Activated CD4-positive, alpha-beta T cell treated with anti-CD3 and anti-CD28 coated beads, Interleukin-2, amount 50 U/mL, for 4 hours (primary cell): ENCODE measurements around the gene CDK14.

Experiments used
- DNase-seq, 2 experiments: peaks; one replicate each; pipeline ENCODE4 v3.0.0-alpha.2; 2020

Gene CDK14

DNA sequence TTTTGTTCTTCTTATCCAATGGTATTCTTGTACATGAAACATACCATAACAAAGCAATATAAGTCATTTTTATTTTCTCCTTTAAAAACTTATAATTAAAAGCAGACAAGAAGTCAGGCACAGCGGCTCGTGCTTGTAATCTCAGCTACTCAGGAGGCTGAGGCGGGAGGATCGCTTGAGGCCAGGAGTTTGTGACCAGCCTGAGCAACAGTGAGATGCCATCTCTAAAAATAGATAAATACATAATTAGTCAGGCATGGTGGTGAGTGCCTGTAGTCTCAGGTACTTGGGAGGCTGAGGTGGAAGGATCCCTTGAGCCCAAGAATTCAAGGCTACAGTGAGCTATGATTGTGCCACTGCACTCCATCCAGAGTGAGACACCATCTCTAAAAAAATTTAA lies 473.0 kb downstream of the CDK14 start:
- no peak for DNase-seq

DNA sequence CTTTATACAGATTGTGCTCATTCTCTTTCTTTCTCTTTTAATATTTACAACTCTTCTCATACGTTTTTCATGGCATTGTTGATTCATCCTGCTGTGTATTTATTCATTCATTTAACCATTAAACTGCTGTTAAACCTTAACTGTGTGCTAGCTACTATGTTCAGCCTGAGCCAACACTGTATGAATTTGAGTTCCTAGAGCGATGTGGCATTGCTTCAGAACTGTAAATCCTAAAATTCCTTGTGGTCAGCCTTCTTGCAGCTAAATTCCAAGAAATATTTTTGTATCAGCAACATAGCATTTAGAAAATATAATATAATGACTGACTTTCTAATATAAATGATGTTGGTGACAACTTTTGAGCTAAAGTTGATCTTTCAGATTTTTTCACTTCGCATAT lies 483.4 kb downstream of the CDK14 start:
- no peak for DNase-seq

DNA sequence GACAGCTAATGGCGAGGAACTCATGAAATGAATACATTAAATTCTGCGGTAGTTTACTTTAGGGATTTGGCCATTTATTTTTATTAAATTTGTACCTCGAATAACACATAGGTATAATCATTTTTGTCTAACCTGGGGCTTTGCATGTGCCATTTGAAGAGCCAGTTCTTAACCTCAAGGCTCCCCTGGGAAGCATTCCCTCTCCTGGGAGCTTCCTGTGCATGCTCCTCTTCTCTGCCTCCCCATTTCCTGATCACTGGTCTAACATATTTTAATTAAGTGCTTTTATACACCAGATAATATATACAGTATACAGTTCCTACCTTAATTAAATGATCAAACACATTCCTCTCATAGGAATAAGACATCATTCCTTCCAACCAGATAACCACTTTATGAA lies 484.2 kb downstream of the CDK14 start:
- no peak for DNase-seq

DNA sequence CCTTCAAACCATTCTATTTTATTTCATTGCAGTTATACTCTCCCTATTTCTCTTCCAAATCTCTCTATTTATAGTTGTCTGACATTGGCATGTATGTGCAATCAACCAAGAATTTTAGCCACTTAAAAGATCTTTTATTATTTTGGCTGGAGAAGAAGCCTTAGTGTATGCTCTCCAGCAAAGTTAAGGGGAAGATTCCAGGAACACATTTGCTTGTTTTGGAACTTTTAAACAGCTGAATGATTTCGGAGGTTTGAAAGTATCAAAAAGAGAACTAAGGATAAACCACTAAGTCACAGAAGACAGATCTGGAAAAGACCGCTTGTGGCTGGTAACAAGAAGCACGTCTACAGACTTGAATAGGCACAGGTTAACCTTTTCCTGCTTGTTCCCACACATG lies 485.9 kb downstream of the CDK14 start:
- no peak for DNase-seq

DNA sequence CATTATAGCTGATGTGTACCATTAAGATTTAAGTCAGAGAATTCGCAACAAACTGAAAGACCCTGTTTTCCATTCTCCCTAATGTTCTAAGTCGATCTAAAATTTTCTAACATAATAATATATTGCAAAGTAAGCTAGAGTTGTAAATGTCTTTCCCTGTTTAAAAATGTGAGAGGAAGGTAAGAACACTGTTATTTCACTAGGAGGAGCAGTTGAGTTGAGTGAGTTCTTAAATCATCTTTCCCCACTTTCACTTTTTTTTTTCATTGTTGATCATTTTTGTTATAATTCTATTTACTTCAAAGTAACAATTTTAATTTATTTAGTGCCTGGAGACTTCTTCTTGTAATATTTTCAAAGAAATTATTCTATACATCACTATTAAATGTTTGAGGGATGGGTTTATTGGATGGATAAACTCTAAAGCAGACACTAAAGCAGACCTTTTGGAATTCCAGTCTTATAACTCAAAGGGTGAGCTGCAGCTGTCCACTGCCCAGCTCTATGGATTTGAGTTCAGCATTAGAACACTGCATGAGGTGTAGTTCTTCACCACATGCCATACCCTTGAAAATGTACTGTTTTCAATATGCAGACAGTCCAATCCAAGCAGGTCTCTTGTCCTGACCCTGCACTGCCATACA lies 486.9 kb downstream of the CDK14 start:
- DNase-seq, result no peak

DNA sequence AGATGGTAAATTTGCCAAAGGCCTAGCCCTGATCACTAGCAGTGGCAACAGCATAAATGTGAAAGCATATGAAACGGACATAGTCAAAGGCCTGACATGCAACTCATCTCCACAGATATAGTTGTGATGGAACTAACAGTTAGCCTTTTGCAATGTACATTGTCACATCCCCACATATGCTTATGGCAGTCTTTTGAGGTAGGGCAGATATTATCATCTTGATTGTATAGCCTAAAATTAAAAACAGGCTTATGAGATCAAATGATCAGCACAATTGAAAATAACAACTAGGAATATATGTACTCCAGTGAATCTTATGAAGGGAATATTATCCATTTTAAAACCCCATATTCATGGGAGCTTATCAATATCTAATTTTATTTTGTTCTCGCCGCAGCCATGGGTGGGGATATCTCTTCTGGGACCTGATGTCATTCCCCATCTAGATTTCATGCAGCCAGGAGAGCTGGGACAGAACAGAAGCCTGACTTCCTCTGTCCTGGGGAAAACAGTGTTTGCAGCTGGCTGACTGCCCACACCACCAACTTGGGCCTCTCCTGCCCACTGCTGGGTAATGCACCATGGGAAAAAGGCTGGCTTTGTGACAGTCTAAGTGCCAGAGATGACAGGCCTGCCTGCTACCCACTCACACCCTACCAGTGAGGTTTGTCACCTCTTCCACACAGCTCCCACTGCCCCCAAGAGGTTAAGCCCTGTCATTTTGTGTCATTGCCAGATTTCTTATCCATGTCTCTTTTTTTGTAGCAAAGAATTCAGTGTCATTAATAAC lies 487.9 kb downstream of the CDK14 start:
- no peak for DNase-seq

DNA sequence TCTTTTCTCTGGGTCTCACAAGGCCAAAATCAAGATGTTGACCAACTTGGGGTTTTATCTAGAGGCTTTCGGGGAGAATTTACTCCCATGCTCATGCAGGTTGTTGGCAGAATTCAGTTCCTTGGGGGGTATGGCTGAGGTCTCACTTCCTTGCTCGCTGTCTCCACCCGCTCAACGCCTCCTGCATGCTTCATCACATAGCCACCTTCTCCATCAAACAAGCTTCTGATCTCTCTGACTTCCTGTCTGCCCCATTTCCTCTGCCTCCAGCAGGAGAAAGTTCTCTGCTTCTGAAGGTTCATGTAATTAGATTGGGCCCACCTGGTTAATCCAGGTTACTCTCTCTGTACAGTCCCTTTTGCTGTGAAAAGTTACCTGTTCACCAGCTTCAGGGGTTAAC lies 489.1 kb downstream of the CDK14 start:
- no peak for DNase-seq

DNA sequence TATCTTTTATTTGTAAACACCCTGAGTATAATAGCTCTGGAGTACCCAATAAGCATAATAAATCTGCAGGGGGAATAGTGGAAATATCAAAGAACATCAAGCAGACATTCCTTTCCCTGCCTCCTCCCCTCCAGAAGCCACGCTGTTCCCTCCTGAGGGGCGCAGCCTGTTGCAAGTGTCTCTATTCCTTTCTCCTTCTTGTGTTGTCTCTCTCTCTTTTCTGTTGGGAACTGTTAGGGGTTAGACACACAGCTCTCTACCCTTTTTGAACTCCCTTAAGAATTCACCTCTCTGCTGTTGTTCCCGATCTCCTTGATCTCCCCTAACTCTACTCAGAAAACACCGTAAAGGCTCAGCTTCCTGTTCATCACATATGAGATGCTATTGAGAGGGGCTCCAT lies 490.1 kb downstream of the CDK14 start:
- no peak for DNase-seq

DNA sequence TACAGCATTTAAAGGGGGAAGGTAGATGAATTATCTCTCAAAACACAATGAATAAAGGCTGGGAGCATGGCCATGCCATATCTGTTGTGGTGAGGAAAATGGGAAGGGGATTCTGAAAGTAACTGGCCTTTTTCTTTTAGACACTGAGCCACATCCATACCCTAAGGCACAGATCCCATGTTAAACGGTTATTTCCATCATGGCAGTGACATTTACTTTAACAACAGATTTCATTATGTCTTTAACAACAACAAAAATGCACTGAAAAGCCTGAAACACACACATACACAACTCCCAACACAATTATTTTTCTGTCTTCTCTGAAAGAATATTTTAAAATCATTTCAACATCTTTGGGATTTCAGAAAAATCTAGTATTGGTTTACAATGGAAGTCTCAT lies 492.0 kb downstream of the CDK14 start:
- no peak for DNase-seq

DNA sequence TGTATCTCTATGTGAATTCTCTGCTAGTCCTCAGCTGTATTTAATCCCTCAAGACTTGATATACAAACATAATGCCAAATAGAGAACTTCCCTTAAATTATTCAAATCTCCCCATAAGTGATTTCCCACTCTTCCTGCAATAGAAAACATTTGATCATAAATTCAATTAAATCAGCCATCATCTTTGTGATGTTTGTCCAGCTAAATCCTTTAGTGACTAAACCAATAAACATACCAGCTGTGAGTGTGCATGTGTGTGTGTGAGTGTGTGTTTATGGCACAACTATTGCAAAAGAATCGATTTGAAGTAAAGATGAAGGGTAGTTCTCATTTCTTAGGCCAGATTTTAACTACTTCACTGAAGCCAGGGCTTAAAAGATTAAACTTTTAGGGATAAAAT lies 492.6 kb downstream of the CDK14 start:
- no peak for DNase-seq

DNA sequence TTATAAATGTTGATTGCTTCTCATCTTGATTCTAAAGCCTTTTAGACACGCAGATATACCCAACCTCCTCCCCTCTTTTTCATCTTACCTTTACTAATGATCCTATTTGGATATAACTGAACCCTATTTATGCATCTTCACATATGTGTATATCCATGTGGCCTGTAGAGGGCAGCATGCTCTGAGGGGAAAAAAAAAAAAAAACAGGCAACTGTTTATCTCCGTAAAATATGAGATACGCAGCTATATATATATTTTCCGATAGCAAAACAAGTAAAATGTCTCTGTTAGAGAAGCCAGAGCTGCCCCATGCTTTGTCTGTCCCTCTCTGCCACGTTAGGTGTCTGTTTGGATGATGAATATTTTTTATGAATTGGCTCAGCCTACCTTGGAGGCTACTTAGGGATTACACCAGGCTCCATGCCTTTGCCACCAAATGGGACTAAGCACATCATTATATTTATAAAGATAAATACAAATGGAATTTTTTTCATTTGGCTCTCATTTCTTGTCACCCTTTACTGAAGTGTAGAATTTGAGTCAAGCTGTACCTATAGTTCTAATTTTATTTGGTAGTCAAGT lies 493.4 kb downstream of the CDK14 start:
- no peak for DNase-seq

DNA sequence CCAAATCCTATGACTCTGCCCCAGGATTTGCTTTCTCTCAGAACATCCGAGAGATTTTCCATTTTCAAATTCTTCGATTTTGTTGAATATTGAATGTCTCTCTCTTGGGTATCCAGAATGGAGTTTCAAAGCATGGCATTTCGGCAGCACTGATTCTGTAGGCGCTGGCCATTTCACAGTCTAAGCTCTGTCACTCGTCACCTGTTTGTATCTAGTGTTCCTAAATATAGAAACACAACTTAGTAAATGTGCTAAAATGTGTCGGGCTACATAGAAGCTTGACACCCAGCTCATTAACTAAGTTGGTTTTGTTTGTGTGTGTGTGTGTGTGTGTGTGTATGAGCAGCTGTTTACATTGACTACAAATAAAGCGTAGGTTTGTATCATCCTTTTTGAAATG lies 494.6 kb downstream of the CDK14 start:
- DNase-seq, result no peak

DNA sequence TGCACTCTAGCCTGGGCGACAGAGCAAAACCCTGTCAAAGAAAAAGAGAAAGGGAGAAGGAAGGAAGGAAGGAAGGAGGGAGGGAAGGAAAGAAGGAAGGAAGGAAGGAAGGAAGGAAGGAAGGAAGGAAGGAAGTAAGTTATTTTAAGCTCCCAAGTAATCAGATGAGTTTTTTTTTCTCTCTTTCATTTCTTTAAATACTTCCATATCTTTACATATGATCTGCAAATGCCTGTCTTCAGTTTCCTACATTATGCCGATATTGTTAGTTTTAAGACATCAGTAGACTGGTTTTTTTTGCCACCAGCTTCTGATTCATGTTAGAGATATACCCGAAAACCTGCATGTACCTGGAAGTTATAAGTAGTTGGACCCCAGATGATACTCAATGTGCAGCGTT lies 495.5 kb downstream of the CDK14 start:
- DNase-seq, result no peak

DNA sequence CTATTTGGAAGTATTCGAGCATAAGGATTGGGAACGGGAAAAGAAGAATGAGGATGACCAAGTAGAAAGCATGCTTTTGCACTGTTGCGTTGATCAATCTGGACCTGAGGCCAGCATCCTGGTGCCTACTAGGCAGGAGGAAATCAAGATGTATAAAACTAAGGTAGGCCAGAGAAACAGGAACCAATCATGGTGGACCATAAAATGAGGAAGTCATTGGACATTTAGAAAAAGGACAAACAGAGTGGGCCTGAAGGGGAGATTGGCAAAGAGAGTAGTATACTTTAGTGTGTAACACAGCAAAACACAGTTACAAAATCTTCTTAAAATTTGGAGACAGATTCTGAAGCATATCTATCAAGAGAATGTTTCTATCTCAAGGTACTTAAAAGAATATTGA lies 497.1 kb downstream of the CDK14 start:
- DNase-seq, result no peak

DNA sequence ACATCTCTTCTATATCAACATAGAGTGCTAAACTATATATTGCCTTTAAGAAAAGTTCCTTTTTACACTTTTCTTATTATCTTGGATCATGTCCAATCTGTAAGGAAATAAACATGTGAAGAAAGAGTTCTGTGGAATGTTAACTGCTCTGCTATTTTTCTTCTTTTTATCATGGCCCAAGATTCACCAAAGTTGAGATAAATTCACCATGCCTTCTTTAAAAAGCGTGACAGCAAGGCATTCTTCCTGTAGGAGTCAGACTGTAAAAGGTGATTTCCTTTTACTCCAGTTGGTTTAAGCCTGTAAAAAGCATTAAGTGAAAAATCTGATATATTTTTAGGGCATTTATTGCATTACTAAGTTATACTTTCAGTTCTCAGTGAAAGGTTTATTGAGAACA lies 502.4 kb downstream of the CDK14 start:
- no peak for DNase-seq

DNA sequence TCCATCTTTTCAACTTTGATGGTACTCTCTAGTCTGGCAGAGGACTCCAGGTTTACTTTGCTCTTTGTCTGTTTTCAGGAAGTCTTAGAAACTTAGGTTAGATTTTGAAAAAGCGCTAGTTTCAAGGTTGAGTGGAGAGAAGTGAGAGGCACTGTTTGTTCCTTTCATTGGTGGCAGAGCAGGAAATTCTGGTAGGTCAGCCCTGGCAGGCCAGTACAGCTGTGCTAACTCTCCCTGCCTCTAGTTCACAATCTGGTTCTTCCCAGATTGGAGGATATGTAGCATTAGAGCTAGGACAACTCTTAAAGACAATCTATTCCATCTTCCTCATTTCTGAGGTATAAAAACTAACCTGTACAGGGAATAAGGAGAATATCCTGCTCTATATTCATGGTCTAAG lies 507.2 kb downstream of the CDK14 start:
- no peak for DNase-seq

DNA sequence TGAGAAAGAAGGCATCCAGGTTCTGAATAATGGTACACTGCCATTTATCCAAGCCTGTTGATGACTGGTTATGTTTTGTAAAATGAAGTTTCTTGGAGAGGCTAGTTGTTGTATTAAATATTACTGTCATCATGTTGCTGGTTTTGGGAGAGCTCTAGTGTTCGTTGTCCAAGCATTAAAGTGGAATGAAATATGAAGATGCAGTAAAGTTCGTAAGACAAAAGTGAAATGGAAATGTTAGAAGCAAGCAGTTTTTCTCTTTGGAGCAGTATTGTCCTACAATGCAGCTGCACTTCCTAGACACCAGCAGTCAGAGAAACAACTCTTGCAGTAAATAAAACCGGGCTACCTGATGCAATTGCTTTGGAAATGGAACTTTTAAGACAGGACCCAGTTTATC lies 511.3 kb downstream of the CDK14 start:
- no peak for DNase-seq

DNA sequence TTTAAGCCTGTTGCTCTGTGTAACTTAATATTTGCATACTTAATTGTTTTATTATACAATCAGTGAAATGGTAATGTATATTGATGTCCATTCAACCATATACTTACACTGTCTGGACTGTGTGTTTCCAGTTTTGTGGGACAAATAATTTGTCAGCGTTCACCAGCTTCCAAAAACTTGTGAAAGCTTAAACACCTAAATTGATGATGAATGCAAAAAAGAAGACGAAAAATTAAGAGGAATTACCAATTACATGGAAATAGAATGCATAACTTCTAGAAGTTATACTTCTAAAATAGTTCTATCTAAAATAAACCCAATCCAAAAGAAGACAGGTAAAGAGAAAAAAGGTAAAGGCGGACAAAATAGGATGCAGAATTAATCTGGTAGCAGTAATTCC lies 513.1 kb downstream of the CDK14 start:
- DNase-seq, result no peak

DNA sequence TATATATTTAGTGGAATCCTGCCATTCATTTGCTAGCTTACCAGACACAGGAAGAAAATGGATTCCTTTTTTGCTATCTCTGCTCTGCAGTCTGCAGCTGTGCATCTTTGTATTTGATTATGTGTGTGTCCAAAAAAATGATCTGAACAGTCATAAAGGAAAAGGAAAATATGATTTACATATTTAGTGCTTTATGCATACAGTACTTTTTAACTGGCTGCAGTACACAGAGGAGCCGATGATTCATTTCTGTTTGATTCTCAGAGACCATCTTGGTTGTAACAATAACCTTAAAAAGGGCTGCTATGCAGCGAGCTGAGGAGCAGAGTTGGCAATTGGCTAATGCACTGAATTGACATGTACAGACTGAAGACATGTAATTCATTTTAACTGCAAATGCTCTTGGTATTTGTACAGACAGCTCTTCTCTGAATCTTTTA lies 516.8 kb downstream of the CDK14 start:
- DNase-seq, result no peak

DNA sequence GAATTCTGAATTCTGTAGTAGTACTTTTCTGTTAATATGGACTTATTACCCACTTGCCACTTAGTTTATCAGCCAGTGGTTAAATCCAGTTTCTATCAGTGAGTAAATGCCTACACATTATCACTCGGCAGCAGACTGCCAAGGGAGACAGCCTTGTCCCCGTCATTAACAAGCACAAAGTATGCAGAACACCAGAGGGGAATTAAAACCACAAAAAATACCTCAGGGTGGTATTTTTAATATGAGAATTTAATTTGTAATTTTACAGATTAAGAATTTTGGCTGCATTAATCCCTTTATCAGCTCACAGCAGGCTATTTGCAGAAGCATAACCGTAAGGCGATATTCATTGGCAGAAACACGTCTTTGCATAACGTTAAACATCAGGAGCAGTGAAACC lies 518.1 kb downstream of the CDK14 start:
- no peak for DNase-seq

DNA sequence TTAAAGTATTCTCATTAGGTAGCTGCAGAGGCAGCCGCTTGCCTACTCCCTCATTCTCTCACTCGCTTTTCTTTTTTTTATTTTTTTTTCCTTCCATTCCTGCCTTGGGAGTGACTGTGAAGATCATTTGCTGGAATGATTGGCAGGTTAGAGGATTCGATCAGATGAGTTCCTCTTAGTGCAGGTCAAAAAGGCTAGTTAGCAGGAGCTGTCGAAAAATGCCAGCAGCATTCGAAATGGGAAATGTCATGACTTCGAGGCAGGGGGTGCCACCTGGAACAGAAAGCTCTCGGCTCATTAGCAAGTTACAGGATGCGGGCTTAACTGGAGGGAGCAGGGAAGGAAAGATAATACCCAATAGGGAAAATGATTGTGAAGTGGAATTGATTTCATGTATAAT lies 530.6 kb downstream of the CDK14 start:
- DNase-seq, result no peak

DNA sequence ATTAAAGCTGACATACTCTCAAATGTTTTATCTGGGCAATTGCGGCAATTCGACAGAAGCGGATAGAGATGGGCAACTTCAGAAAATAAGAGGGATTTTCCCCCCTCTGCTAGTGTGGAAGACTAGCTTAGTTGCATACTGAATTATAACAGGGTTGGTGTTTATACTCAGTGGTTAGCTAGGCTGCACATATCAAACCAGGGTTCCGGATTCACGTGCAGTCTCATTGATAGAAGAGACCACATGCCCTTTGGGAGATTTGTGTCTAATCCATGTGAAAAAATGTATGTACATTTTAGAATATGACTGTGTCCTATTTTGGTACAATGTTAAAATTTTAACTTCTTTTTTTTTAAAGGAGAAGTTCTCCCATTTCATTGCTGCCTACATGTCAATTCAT lies 531.2 kb downstream of the CDK14 start:
- no peak for DNase-seq

DNA sequence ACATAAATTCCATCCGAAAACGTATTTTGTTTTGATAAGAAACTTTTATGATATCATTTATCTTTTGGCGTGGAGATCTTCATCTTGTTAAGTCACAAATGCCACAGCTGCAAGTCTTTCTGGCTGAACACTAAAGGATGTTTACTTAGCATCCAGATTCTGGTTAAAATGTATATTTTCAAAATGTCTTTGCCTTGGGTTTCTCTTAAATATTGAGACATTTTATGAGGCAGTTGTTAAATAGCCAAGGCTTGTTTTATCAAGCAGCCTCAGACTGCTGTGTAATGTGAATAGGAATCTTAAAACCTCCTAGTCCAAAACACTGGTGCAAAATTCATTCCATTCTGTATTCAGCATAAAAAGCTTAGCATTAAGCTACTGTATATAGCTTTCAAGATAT lies 531.8 kb downstream of the CDK14 start:
- no peak for DNase-seq

DNA sequence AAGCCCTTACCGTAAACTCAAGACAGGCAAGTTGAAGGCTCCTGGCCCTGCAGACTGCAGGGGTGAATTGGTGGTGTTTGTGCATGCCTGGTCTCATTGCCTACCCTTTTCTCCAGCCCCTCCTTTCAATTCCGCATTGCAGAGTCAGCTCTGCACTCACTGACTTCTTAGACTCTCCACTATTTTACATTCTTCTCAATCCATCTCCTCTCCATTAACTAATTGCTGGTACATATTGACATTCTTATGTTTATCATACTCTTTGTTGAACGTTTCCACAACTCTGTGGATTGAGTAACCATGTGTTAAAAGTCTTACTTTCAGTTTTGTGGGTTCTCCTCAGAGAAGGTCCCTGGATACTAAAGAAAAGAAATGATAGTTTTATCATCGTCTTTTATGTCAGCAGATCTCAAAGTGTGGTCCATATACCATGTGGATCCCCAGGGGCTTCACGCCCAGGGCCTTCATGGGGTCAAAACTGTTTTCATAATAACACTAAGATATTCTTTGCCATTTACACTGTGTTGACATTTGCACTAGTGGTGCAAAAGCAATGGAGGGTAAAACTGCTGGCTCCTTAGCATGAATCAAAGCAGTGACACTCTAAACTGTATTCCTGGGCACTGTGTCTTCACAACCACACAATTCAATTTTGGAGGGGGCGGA lies 532.7 kb downstream of the CDK14 start:
- DNase-seq, result no peak
